Mammary epithelial cell (primary cell): ENCODE results near the gene CHMP6.

Source experiments
- EZH2 ChIP-seq: IDR thresholded peaks from 2 replicates; pipeline ENCODE4 v1.6.1; 2012; ENCODE audit warnings: low read length, inconsistent platforms, borderline replicate concordance
- TF ChIP-seq, protein P1 (sequence below), 2 donors: IDR thresholded peaks in 1 of 2; conservative IDR thresholded peaks in 1 of 2; 2 replicates each; pipeline ENCODE4 v1.5.1; 2011 to 2012; ENCODE audit warnings: inconsistent platforms in 2 of 2, low read length in 2 of 2, mild to moderate bottlenecking in 2 of 2, control low read depth in 1 of 2, low read depth in 1 of 2; ENCODE audit not compliant: insufficient read depth in 1 of 2; ENCODE audit errors: extremely low read depth in 1 of 2

DNA sequence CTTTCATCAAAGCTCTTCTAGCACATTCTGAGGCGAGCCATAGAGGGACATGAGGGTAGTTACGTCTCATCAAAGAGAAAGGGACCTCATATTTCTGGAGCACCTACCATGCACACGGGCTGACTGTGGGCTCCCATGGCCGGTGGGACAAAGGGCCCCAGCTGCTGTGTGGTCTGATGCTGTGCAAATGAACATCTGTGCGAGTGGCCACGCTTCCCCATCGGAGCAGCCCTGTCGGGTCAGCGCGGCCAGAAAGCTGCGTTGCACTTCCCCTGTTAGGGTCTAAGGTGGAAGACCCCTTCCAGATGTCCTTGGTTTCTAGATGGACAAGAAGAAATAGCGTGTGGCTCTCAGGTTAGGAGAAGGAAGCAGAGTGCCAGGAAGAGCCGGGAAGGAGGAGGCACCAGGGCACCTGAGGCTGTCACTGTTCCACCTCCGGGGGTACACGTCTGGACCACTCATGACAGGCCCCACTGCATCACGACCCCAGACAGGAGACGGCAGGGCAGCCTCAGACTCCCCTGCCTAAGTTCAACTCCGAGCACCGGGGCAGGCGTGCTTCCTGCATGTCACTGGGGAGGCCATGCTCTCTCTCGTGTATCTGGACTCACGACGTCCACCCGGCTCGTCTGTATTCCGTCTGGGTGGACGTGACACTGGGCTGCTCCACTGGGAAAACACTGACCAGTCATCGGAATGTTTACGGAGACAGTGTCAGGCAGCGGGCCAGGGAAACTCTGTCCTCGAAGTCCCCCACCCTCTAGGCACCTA lies 34.8 kb downstream of the CHMP6 start:
- TF ChIP-seq, protein P1, sequence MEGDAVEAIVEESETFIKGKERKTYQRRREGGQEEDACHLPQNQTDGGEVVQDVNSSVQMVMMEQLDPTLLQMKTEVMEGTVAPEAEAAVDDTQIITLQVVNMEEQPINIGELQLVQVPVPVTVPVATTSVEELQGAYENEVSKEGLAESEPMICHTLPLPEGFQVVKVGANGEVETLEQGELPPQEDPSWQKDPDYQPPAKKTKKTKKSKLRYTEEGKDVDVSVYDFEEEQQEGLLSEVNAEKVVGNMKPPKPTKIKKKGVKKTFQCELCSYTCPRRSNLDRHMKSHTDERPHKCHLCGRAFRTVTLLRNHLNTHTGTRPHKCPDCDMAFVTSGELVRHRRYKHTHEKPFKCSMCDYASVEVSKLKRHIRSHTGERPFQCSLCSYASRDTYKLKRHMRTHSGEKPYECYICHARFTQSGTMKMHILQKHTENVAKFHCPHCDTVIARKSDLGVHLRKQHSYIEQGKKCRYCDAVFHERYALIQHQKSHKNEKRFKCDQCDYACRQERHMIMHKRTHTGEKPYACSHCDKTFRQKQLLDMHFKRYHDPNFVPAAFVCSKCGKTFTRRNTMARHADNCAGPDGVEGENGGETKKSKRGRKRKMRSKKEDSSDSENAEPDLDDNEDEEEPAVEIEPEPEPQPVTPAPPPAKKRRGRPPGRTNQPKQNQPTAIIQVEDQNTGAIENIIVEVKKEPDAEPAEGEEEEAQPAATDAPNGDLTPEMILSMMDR (conservative IDR thresholded peaks at IDR 0.05 in 1 of 2, IDR thresholded peaks at IDR 0.05 in 1 of 2; ENCODE audit: extremely low read depth in 1 of 2, insufficient read depth in 1 of 2, low read depth in 1 of 2, low read length in 2 of 2) = no peak
- no peak for TF ChIP-seq EZH2
